ENCODE results near the gene PARL.
A peak's percentile ranks its signal among the peaks of the same experiment; 100 is the strongest.
"Not testable (repeated sequence)": the region's sequence is repeated elsewhere in the genome, so short reads cannot be mapped to it uniquely, and the experiment has no call there.

PARL gene

GRCh38 chr3:183816681-183817510 lies 67.8 kb downstream of the PARL start:
- DNase-seq = no peak

GRCh38 chr3:183815951-183816475 lies 68.7 kb downstream of the PARL start:
- peak; percentile 33 for DNase-seq

- no peak for DNase-seq
These were observed 69.1 kb downstream of the PARL start for GRCh38 chr3:183815563-183815940.

- no peak for DNase-seq
These were observed 70.4 kb downstream of the PARL start for GRCh38 chr3:183814240-183814639.

- DNase-seq = no peak
These were observed 71.8 kb downstream of the PARL start for GRCh38 chr3:183812761-183813445.

- no peak for DNase-seq
These were observed 73.0 kb downstream of the PARL start for GRCh38 chr3:183811638-183812037.

- DNase-seq = no peak
These were observed 73.8 kb downstream of the PARL start for GRCh38 chr3:183810643-183811594.

- DNase-seq = no peak
These were observed 75.4 kb downstream of the PARL start for GRCh38 chr3:183809270-183809669.

- no peak for DNase-seq
These were observed 76.3 kb downstream of the PARL start for GRCh38 chr3:183808355-183808754.

GRCh38 chr3:183807881-183808280 lies 76.8 kb downstream of the PARL start:
- no peak for DNase-seq

- peak; percentile 79 for DNase-seq
These were observed 77.4 kb downstream of the PARL start for GRCh38 chr3:183807209-183807728.

- DNase-seq = no peak
These were observed 81.7 kb downstream of the PARL start for GRCh38 chr3:183802989-183803388.

GRCh38 chr3:183801601-183802000 lies 83.1 kb downstream of the PARL start:
- DNase-seq = no peak

- DNase-seq = no peak
These were observed 84.3 kb downstream of the PARL start for GRCh38 chr3:183800243-183800863.

- no peak for DNase-seq
These were observed 85.2 kb downstream of the PARL start for GRCh38 chr3:183799461-183799860.

- DNase-seq = no peak
These were observed 86.7 kb downstream of the PARL start for GRCh38 chr3:183797996-183798395.

- no peak for DNase-seq
These were observed 88.3 kb downstream of the PARL start for GRCh38 chr3:183796372-183796771.

- no peak for DNase-seq
These were observed 90.2 kb downstream of the PARL start for GRCh38 chr3:183794452-183794851.

GRCh38 chr3:183792976-183793375 lies 91.7 kb downstream of the PARL start:
- DNase-seq = no peak

- no peak for DNase-seq
These were observed 94.0 kb downstream of the PARL start for GRCh38 chr3:183790700-183791099.

GRCh38 chr3:183789826-183790225 lies 94.9 kb downstream of the PARL start:
- no peak for DNase-seq

- not testable (repeated sequence) for DNase-seq
These were observed 100.2 kb downstream of the PARL start for GRCh38 chr3:183784503-183784902.

Data from SHP77 treated with DMSO at 0.1 percent for 48 hours (cell line).